Neural progenitor cell (in vitro differentiated cells): Measurements from ENCODE around the gene TRIM31.

Source experiments
- CTCF ChIP-seq: fragments of 200-600 bp; sonication (generic); IDR thresholded peaks from 2 replicates; pipeline ENCODE4 v1.5.1; 2017; ENCODE audit warnings: antibody characterized with exemption, mild to moderate bottlenecking
- EZH2 ChIP-seq: fragments of 200-600 bp; sonication (generic); IDR thresholded peaks from 2 replicates; pipeline ENCODE4 v1.6.1; 2017; ENCODE audit warnings: antibody characterized with exemption, mild to moderate bottlenecking, moderate library complexity
- EZH2phosphoT487 ChIP-seq: fragments of 200-600 bp; sonication (generic); IDR thresholded peaks from 2 replicates; pipeline ENCODE4 v1.6.1; 2017; ENCODE audit warnings: antibody characterized with exemption

GRCh38 chr6:30061858-30062458 lies 50.9 kb downstream of the TRIM31 start:
- TF ChIP-seq EZH2 (no peak), CTCF (no peak), EZH2phosphoT487 (no peak)
